Calu3 (cell line): ENCODE measurements around the gene FSD1. TPM values are rescaled to one million over a fixed set of nuclear protein-coding genes. Genes with fewer than 3 reads are reported as not detected.

Source experiments
- Bru-seq: library from RNA; stranded (reverse); fragments of 400-500 nt; gene quantifications from one replicate; lab custom pipeline; 2021; lab: Mats Ljungman, UMichigan
- BruChase-seq, 2 experiments: library from RNA; stranded (reverse); fragments of 400-500 nt; gene quantifications; one replicate each; lab custom pipeline; 2021; lab: Mats Ljungman, UMichigan
- BruUV-seq: library from RNA; stranded (reverse); fragments of 400-500 nt; replicated peaks from 2 replicates; lab custom pipeline; 2021; lab: Mats Ljungman, UMichigan
- CTCF ChIA-PET: fragments of 300-600 bp; sonication (Branson Sonifier 250); formaldehyde crosslinking; loops from one replicate; lab custom pipeline; 2022; ENCODE audit warnings: antibody characterized with exemption; lab: Charles Lee
- DNase-seq: peaks from one replicate; pipeline ENCODE4 v3.0.0; 2022
- H3K27ac Mint-ChIP-seq: one replicate; pipeline ENCODE4 v1.8.0; 2022; ENCODE audit warnings: mixed read lengths; ENCODE audit not compliant: unreplicated experiment
- H3K27me3 Mint-ChIP-seq: one replicate; pipeline ENCODE4 v1.8.0; 2022; ENCODE audit warnings: mixed read lengths; ENCODE audit not compliant: unreplicated experiment
- H3K36me3 Mint-ChIP-seq: one replicate; pipeline ENCODE4 v1.8.0; 2022; ENCODE audit warnings: mild to moderate bottlenecking, moderate library complexity, mixed read lengths; ENCODE audit not compliant: insufficient read depth, unreplicated experiment
- H3K4me1 Mint-ChIP-seq: one replicate; pipeline ENCODE4 v1.8.0; 2022; ENCODE audit warnings: mild to moderate bottlenecking, low read depth, mixed read lengths; ENCODE audit not compliant: unreplicated experiment
- H3K4me3 Mint-ChIP-seq: one replicate; pipeline ENCODE4 v1.8.0; 2022; ENCODE audit warnings: mild to moderate bottlenecking, low read depth, moderate library complexity, mixed read lengths; ENCODE audit not compliant: unreplicated experiment
- H3K9me3 Mint-ChIP-seq: one replicate; pipeline ENCODE4 v1.8.0; 2022; ENCODE audit warnings: low read depth, mixed read lengths; ENCODE audit not compliant: unreplicated experiment
- CTCF ChIP-seq: fragments of 200-600 bp; IDR thresholded peaks from one replicate; pipeline ENCODE4 v1.8.0; 2022; ENCODE audit warnings: antibody characterized with exemption; ENCODE audit not compliant: unreplicated experiment
- intact Hi-C: fragments of 100-400 bp; cut with micrococcal nuclease; formaldehyde crosslinking; loops from one replicate; pipeline ENCODE4 v1.10.0; 2022; ENCODE audit not compliant: unreplicated experiment
- long read RNA-seq: library from polyadenylated mRNA; stranded (forward); transcript quantifications from one replicate; pipeline ENCODE4 v2.0.0, GENCODE V29; 2022
- total RNA-seq: library from RNA; stranded (reverse); gene quantifications from 2 replicates; pipeline ENCODE4 v1.2.3, GENCODE V29; 2022

Gene FSD1
- 1.2 and 1.9 TPM in 2 replicates for total RNA-seq
- percentile 13 among the genes with signal in this experiment for Bru-seq, nascent RNA
- percentile 13 among the genes with signal in this experiment for BruChase-seq, experiment 1, labeled RNA remaining after a 6-hour chase
- percentile 11 among the genes with signal in this experiment for BruChase-seq, experiment 2, labeled RNA remaining after a 2-hour chase
- long read RNA-seq, partial matches to known transcripts = 0 of 2 reads
- long read RNA-seq, other reads (novel, unspliced or antisense) = 0 of 2 reads

GRCh38 chr19:4304538-4305256, at the start of gene FSD1:
Gene FSD1 (plus strand): TSS chr19:4304598. CDS start chr19:4304747, 149 bp downstream.
- DNase-seq = peak; percentile 39
- Mint-ChIP-seq H3K9me3 (no peaks in the 10 kb centered on the region), H3K36me3 (peaks cover 5% of the 10 kb centered on the region), H3K27ac (no peak within 1 kb of the TSS), H3K4me3 (no peak within 1 kb of the TSS), H3K4me1 (no peaks in the 10 kb centered on the region), H3K27me3 (peaks cover 34% of the 10 kb centered on the region)
- TF ChIP-seq CTCF = no peak
- BruUV-seq = no TSS peak
- CTCF ChIA-PET = no interaction called here
- intact Hi-C loops = no loop called here

- no peak overlapping the region for H3K27ac Mint-ChIP-seq
- BruUV-seq = no TSS peak
- H3K4me3 Mint-ChIP-seq = no peak overlapping the region
- no peak for TF ChIP-seq CTCF
- H3K4me1 Mint-ChIP-seq = no peaks in the 10 kb centered on the region
- H3K27me3 Mint-ChIP-seq = no peaks in the 10 kb centered on the region
- no peaks in the 10 kb centered on the region for H3K9me3 Mint-ChIP-seq
- peaks cover 26% of the 10 kb centered on the region for H3K36me3 Mint-ChIP-seq
- intact Hi-C loops = no loop called here
- DNase-seq = no peak
- CTCF ChIA-PET = interaction anchor here (0.5 kb wide), 1 partner anchor 74 kb away, joined by 4 read pairs; no protein-coding TSS in a partner anchor
Observed at GRCh38 chr19:4256563-4256962, 47.8 kb upstream of the FSD1 start.

DNA sequence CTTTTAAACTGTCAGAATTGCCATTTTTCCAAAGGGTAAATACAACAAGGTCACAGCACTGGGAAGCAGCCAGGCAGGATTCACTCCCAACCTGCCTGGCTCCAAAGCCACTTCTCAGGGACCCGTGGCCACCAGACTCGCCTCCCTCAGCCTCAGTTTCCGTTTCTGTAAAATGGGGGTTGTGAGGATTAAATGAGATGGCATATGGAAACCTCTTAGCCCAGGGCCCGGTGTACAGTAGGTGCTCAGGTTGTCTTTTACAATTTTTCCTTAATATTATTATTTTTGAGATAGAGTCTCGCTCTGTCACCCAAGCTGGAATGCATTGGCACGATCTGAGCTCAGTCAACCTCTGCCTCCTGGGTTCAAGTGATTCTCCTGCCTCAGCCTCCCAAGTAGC, 47.4 kb upstream of the FSD1 start:
- Mint-ChIP-seq H3K27ac (no peak overlapping the region), H3K9me3 (no peaks in the 10 kb centered on the region), H3K36me3 (peaks cover 30% of the 10 kb centered on the region), H3K27me3 (no peaks in the 10 kb centered on the region), H3K4me3 (no peak overlapping the region), H3K4me1 (no peaks in the 10 kb centered on the region)
- intact Hi-C loops = no loop called here
- no peak for TF ChIP-seq CTCF
- DNase-seq = no peak
- BruUV-seq = no TSS peak
- CTCF ChIA-PET = interaction anchor here (0.5 kb wide), 1 partner anchor 74 kb away, joined by 4 read pairs; no protein-coding TSS in a partner anchor

- H3K27ac Mint-ChIP-seq = no peak overlapping the region
- no peak overlapping the region for H3K4me3 Mint-ChIP-seq
- no peaks in the 10 kb centered on the region for H3K4me1 Mint-ChIP-seq
- peaks cover 32% of the 10 kb centered on the region for H3K36me3 Mint-ChIP-seq
- TF ChIP-seq CTCF = no peak
- BruUV-seq = no TSS peak
- intact Hi-C loops = no loop called here
- H3K9me3 Mint-ChIP-seq = no peaks in the 10 kb centered on the region
- no peaks in the 10 kb centered on the region for H3K27me3 Mint-ChIP-seq
- CTCF ChIA-PET = no interaction called here
- DNase-seq = no peak
Observed at GRCh38 chr19:4258181-4258580, 46.2 kb upstream of the FSD1 start.
